NCI-H526 (cell line): ENCODE data around the gene PHF24.
"Not testable (repeated sequence)": the region's sequence is repeated elsewhere in the genome, so short reads cannot be mapped to it uniquely, and the experiment has no call there.

Experiments used
- DNase-seq, 2 experiments: peaks; one replicate each; lab custom pipeline; 2025; lab: John Stamatoyannopoulos, UW

Gene PHF24

DNA sequence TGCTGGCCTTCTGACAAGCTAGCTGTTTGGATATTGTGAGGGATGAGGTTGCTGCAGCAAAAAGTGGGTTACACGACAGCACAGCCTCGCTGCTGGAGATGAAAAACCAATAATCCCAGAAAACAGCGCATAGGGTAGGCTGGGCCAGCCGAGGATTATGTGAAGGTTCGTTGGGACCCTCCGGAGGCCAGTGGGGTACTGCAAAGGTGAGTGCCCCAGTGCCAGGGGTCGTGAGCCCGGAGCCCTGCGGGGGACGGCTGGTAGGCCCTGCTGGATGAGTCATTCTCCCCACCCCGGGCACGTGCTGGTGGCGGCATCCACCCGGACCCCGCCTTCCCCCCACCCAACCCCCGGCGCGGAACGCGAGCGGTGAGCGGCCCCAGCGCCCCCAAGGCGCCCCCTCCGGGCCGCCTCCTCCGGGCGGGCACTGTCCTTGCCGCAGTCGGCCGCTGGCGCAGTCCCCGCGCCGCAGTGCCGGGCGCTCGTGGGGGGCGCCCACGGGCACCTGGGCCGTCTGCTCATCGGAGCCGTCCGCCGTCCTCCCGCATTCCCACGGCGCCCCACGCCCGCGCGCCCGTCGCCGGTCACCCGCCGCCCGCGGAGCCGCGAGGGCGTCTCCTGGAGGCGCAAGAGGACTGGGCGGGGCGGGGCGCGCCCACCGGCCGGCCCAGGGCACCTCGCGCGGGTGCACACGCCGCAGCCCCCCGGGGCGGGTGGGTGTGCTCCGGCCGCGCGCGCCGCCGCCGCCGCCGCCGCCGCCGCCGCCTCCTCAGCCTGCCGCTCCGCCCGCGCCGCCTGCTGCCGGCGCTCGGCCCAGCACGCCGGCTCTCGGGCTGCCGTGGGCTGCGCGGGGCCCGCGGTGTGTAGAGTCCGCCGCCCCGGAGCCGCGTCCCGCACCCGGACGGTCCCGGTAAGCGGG lies at the start of gene PHF24:
PHF24 (plus strand) TSS at position 794 of the 919 bp plus-strand sequence. CDS start 13,014 bp downstream, outside the sequence.
- peak in 1 of 2 experiments; percentile 46 for DNase-seq

DNA sequence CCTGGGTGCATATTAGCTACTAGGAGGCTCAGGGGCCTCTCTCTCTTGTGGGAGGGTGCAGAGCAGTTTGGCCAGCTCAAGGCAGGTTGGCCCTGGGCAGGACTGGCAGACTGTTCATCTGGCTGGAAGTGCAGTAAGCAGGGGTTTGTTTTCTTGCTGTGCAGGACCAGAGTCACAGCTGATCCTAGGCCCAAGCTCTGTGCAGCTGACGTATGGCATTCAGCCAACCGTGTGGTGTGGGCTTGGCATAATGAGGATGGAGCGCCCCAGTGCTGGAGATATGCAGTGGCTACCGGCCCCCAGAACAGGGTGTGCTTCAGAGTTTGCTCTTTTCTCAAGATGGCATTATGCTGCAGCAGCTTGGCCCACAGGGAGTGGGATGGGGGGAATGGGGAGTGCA lies 31.0 kb upstream of the PHF24 start:
- no peak for DNase-seq

DNA sequence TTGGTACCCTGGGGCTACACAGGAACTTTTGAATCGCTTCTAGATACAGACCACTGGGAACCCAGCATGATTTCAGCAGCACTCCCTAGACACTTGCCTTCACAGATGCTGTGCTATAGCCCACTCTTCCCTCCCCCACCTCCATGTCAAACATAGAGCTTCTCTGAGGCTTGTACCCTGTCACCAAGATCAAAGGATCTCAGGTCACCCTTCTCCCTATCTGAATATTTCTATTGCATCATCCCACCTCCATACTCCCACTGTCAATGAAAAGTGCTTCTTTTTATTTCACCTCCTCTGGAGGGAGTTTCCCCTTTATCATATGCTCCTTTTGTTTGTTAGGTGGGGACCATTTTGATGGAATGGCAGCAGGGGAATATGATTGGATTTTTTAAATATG lies 29.2 kb upstream of the PHF24 start:
- DNase-seq = no peak

DNA sequence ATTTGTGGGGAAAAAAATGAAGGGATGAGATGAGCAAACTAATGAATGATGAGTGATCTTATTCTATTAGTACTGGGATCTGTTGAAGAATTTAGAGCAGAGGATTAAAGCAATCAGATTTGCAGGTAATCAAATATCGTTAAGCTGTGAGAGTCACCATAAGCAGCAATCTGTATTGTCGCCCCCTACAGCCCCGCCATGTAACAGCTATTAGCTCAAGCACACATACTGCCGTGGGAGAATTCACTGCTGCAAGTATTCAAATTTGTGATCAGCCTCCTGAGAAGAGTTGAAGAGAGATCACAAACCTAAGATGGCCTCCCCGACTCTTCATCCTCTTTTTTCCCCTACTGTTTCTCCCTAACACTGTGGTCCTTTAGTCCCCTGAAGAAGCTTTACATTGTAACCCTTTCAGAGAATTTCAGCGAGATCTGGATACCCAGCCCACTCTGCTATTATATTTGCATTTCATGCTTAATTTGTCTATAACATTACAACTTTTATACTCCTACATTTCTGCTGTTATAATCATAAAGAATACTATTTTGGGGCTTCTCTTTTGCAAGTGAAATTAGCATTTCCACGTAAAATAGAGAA lies 28.5 kb upstream of the PHF24 start:
- DNase-seq = peak; percentile 48 to 69

DNA sequence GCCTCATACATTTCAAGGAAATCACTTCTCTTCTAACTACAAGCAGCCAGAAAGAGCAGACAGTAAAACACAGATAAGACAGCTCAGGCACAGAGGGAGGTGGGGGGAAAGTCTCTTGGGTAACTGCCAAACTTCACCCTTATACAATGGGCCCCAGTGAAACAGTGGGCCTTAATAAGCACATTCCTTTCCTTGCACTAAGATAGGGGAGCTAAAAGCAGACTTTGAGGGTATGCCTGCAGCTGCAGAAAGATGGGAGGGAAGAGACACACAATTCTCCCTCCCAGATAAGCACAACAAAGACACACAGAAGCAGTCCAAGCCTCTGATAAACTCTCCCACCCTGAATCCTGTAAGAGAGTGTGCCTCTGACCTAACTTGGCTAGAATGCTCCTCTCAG lies 18.1 kb upstream of the PHF24 start:
- not testable (repeated sequence) for DNase-seq

DNA sequence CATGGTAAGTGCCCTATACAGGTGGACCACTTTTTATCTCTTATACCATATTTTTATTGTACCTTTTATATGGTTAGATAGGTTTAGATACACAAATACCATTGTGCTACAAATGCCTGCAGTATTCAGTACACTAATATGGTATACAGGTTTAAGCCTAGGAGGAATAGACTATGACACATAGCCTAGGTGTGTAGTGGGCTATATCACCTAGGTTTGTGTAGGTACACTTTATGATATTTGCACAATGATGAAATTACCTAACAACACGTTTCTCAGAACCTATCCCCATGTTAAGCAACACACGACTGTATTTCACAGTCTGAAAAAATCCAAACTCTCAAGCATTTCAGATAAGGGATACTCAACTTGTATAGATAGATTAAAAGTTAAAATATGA lies 9.6 kb upstream of the PHF24 start:
- no peak for DNase-seq

DNA sequence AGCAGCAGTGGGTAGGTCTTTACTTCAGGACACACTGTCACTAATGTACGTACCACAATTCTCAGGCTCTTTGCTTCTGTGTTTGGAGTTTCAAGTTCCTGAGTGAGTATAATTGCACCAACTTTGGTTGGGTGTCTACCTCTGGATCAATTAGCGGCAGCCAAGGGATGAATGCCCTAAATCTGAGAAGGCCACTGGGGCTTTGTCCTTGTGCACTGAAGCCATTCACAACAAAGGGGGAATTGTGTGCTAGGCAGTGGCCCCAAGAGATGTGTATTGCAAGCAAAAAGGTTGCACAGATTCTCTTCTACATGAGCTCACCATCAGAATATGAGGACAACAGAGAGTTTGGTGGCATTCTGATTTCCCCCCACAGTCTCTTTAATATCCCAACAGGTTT lies 3.9 kb upstream of the PHF24 start:
- DNase-seq = no peak

DNA sequence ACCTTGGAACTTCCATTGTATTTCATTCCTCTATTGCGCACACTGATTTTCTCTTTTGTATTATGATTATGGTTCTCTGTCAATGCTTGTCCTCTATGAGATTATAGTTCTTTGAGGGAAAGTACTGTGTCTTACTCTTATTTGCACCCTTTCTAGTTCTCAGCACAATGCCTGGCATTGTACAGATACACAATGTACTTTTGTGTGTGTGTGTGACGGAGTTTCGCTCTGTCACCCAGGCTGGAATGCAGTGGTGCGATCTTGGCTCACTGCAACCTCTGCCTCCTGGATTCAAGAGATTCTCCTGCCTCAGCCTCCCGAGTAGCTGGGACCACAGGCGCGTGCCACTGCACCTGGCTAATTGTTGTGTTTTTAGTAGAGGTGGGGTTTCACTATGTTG lies 2.0 kb upstream of the PHF24 start:
- not testable (repeated sequence) for DNase-seq

DNA sequence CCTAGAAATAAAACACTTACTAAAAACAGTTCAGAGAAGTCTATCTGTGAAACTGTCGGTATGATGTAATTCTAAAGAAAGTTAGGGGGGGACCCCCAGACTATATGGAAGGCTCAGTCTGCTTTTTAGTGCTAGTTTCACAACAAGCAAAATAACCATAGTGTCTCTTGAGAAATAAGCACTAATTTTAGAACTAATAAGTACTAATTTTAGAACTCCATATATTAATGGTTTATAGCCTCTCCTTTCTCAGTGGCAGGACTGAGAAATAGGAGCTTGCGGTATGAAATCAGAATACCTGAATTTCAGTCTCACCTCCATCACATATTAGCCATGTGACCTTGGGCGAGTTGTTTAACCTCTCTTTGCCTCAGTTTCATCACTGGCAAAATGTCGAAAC lies 1.4 kb upstream of the PHF24 start:
- DNase-seq = no peak

DNA sequence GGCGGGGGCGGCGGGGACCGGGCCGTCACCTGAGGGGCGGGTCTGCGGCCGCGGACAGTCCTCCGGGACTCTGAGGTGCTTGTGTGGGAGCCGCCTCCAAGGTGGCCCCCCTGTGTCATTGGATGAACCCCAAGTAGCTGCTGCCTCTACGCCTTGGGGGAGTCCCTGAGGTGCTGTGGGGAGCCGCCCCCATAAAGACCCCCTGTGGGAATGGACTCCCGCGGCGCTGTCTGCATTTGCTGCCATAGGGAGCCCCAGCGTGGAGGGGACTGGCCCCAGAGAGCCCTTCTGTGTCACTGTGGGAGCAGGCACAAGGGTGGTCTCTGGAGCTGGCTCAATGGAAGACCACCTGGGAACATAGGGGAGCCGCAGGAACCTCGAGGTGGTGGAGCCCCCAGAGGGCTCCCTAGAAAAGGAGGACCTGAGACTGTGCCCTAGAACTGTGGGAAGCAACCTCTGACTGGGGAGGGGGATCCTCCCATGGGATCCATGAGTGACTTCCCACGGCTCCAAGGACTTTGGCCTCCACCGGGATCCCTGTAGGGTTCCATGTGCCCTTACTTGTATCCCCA lies 412 bp downstream of the PHF24 start:
- DNase-seq = no peak

DNA sequence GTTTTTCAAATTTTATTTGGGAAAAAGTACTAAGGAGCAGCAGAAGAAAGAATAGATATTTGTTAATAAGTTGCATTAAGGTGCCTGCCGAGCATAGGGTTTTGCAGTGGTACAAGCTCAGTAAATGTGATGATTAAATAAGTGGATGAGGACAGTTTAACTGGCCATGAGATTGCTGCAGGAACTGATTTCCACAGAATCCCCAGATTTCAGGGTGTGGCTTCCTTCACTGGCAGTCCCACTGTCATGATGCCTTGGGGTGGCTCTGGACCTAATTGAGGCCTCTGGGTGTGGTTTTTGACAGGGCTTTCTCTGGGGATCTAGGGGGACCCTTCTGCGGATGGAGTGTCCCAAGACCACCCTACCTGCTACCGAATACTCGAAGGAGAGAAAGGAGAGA lies 1.4 kb downstream of the PHF24 start:
- DNase-seq = no peak

DNA sequence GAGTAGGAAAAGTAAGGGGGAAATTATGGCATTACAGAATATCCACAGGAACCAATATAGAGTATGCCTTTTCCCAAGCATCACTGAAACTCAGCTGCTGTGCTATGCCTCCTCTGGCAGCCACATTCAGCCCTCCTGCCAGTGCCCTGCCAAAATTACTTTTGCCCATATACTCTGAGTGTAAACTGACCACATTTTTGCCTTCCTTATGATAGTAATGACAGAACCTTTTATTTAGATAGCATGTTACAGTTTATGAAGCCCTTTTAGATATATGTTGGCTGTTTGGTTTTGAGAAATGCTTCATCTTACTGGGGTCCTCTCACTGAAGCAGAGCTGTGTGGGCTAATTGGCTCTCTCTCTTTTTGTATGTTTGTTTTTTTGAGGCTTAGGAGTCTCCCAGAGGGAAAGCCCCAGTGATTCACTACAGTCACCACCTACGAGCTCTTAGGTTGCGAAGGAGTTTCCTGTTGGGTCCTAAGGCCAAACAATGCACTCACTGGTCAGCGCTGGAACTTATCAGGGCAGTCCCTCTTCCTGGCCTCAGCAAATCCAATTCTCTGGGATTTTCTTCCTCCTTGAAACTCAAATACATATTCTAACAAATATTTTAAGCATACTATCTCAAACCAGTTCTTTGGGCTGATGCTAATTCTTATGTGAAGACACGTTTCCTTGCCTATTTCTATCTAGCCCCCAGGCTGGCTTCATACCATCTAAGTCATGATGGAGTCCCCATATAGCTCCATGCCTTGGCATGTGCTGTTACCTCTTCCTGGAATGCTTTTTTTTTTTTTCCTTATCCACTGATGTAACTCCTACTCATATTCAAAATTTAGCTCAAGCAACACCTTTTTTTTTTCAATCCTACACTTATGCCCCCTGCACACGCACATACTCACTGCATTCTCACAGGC lies 3.7 kb downstream of the PHF24 start:
- no peak for DNase-seq

DNA sequence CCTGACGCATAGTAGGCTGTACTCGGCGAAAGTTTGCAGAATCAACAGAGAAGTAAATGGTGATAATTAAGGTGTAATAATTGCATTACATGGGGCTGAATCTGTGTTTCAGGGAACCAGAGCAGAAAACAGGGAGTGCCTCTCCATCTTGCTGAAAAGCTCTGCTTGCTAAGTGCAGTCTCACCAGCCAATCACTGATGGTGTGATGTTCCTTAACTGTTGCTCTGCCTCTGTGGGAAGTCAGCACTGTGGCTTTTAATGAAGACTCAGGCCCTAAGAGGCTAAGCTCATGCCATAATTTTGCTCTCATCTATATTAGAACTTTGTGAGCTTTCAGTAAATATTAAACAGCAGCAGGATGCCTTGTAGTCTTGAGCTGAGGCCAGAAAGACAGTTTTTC lies 4.5 kb downstream of the PHF24 start:
- DNase-seq = no peak

DNA sequence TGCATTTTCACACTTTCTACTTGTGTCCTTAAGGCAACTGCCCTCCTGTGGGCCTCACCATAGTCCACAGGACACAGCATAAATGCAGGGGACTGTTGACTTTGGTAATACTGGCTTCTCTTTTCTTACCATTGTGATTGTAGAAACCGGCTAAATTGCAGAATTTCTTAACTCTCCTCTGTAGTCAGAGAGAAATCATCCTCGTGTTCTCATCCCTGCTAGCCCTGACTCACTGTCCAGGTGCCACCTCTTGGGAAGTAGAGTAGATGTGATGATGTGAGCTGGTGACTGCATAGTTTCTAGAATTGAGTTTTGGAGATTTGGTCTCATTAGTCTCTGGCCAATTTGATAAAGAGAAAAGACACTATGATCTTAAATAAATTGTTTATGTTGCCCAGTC lies 5.5 kb downstream of the PHF24 start:
- no peak for DNase-seq

DNA sequence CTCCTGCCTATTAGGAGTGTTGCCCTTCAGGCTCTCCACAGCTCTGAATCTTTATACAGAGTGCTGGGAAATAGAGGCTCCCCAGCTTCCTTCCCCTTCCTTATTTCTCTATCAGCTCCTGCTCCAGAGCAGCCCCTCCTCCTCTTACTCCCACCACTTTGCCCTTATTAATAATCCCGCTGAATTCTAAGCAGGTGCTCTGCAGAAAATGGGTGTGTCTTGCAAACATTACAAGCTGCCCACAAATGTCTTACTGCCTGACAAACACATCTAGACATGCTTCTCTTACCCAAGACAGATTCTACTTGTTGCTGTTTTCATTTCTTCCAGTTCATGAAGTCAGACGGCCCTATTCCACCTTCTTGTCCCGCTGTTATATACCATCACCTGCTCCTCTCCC lies 6.4 kb downstream of the PHF24 start:
- no peak for DNase-seq

DNA sequence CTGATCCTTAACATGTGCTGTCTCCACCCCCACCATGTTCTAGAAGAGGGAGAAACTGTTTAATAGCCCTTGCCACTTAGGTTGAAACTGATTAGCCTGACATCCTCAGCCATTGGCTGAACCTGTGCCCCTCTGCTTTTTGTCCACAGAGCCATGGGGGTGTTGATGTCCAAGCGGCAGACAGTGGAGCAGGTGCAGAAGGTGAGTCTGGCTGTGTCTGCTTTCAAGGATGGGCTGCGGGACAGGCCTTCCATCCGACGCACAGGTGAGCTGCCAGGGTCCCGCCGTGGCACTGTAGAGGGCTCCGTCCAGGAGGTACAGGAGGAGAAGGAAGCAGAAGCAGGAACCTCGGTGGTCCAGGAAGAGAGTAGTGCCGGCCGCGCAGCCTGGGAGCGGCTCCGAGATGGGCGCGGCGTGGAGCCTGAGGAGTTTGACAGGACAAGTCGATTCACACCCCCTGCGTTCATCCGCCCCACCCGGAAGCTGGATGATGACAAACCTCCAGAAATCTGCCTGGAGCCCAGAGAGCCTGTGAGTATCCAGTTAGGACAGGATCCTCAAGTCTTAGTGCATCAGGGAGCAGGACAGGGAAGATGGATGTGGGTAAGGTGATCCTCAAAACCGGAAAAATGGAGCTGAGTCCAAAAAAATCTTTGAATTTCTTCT lies 13.2 kb downstream of the PHF24 start:
- DNase-seq = no peak

DNA sequence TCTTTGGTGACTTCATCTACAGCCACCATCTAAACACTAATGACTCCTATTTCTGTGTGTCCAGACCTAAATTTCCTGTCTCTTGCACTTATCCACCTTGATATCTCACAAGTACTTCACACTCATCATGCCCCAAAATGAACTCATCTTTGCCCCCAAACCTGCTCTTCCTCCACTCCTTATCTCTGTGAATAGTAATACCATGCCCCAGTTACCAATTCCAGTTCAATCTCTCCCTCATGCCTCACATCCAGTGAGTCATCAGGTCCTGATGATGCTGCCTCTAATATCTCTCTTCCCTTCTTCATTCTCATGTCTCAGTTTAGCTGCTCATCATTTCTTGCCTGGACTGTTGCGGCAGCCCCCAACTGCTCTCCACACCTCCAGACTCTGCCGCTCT lies 16.6 kb downstream of the PHF24 start:
- DNase-seq = no peak

DNA sequence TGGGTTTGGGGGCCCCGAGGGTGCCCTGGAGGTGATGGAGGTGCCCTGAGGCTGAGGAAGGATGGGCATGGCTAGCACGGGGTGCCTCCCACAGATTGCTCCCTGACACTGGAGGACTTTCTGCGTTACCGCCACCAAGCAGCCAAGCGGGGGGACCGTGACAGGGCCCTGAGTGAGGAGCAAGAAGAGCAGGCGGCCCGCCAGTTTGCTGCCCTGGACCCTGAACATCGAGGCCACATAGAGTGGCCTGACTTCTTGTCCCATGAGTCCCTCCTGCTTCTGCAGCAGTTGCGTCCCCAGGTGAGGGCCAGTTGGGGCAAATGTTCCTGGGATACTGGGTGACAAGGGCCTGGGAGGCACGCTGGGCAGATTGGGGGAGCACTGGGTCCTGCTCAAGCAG lies 18.4 kb downstream of the PHF24 start:
- DNase-seq = no peak

DNA sequence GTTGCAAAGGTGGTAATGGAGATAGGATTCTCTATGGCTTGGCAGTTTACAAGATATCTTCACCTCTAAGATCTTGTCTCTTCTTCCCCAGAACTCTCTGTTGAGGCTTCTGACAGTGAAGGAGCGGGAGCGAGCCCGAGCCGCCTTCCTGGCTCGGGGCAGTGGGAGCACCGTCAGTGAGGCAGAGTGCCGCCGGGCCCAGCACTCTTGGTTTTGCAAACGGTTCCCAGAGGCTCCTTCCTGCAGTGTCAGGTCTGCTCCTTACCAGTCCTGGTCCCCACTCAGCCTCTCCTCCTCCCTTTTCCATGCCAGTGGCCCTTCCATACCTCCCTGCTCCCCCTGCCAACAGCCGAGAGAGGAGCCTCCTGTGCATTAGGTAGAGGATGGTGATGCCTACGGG lies 18.9 kb downstream of the PHF24 start:
- no peak for DNase-seq

DNA sequence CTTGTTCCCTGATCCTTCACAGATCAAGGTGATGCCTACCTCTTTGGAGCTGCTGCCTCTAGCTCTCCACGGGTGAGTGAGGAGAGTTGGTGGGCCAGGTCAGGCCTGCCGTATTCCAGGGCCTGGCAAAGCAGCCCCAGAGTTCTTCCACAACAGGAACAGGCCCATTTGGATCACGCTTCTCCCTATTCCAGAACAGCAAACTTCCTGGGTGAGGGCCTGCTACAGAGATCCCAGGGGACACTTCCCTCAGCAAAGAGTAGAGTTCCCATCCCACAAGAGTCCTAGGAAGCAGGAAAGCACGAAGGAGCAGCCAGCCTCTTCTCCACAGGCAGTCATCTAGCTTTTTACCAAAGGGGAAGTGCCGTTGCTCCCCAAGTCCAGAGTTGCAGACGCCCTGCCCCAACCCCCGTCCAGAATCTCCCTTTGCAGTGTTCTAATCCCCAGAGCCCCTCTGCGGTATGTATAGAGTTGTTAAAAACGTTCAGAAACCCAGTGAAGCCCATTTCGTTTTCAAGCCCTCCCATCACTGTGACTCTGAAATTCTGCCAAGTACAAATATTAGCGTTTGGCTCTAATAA lies 22.2 kb downstream of the PHF24 start:
- DNase-seq = no peak

DNA sequence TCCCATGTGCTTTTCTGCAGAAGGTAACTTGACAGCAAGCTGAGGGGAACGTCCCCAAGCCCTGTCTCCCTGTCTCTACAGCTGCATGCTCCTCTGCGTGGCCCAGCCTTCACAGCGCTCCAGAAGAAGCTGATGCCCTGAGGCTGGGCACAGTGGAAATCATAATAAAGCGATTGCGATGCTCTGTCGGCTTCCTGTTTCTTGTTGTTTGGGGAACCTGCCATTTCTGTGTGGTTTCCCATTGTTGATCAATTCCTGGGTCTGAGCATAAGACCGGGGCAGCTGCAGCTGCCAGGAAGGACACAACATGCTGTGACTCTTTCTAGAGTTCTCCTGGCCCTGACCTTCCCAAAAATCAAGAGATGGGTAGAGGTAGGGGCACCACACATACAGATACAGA lies 24.3 kb downstream of the PHF24 start:
- DNase-seq = no peak
